GM12865 (cell line): Measurements from ENCODE around the gene WSB1.

Experiments used
- DNase-seq: peaks from one replicate; pipeline ENCODE4 v3.0.0; 2010; ENCODE audit warnings: low read depth
- H3K4me3 ChIP-seq: 2 replicates; pipeline ENCODE4 v1.5.1; 2011; ENCODE audit warnings: mild to moderate bottlenecking, low read depth, low read length, control low read depth
- TF ChIP-seq, protein P1 (sequence below): IDR thresholded peaks from 2 replicates; pipeline ENCODE4 v1.5.1; 2011; ENCODE audit warnings: low read length, control low read depth, low read depth, inconsistent platforms; ENCODE audit not compliant: insufficient read depth; ENCODE audit errors: missing control alignments

Gene WSB1

DNA sequence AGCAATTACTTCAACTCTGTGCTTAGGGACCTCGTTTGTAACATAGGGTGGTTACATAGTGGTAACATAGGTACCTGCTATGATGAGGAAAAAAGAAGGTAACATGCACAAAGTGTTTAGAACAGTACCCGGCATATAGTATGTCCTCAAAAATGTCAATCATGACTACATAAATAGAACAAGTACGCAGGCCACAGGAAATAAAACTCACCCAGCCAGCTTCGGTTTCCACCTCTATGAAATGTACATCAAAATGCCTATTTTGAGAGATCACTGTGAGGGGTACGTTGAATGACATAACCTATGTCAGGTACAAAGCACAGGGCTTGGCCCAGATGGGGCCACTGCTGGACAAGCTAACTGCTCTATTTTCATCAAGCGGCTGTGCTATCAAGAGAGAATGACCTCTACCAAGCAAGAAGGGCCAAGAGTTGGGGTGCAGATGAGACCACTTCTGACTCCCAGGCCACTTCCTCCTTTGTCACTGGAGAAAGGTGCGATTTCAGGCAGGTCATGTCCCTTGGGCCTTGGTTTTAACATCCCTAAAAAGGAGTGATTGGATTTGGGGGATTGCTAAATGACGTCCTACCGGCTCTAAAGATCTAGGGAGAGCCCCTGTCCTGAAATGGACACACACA is 45.4 kb downstream of the WSB1 start:
- H3K4me3 ChIP-seq: peak overlapping the region; percentile 37; the same call in 1 of the 2 replicates
- peak; percentile 76 for DNase-seq
- TF ChIP-seq, protein P1, sequence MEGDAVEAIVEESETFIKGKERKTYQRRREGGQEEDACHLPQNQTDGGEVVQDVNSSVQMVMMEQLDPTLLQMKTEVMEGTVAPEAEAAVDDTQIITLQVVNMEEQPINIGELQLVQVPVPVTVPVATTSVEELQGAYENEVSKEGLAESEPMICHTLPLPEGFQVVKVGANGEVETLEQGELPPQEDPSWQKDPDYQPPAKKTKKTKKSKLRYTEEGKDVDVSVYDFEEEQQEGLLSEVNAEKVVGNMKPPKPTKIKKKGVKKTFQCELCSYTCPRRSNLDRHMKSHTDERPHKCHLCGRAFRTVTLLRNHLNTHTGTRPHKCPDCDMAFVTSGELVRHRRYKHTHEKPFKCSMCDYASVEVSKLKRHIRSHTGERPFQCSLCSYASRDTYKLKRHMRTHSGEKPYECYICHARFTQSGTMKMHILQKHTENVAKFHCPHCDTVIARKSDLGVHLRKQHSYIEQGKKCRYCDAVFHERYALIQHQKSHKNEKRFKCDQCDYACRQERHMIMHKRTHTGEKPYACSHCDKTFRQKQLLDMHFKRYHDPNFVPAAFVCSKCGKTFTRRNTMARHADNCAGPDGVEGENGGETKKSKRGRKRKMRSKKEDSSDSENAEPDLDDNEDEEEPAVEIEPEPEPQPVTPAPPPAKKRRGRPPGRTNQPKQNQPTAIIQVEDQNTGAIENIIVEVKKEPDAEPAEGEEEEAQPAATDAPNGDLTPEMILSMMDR: no peak

DNA sequence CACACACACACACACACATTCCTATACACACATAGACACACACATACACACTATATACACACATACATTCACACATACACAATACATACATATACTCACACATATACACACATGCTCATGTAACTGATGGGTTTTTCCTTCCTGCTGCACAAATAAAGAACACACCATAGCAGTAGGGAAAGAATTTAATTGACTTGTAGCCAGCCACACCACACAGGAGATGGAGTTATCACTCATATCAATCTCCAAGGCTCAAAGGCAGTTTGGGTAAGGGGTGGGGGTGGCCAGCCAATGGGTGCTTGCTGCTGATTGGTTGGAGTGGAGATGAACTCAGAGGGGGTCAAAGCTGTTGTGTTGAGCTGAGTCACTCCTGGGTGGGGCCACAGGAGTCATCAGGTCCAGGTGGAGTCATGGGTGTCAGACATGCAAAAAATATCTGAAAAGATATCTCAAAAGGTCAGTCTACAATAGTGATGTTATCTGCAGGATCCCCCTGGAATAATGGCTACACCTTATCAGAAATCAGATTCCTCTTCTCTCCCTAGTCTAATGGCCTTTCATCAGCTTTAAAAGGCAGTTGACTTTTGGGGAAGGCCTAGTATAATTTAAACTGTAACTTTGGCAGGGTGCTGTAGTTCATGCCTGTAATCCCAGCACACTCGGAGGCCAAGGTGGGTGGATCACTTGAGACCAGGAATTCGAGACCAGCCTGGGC is 46.1 kb downstream of the WSB1 start:
- TF ChIP-seq, protein P1: no peak
- DNase-seq: peak; percentile 47
- no peak overlapping the region for H3K4me3 ChIP-seq

DNA sequence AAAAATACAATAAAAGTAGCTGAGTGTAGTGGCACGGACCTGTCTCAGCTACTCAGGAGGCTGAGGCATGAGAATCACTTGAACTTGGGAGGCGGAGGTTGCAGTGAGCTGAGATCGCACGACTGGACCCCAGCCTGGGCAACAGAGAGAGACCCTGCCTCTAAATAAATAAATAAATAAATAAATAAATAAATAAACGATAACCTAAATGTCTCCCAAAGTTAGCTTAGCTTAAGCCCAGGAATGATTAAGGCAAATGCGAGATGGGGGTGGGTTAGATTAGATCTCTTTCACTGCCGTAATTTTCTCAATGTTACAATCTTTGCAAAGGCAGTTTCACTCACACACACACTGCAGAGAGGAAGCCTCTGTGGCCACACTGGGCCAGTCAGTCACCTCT is 46.7 kb downstream of the WSB1 start:
- DNase-seq: no peak
- H3K4me3 ChIP-seq: no peak overlapping the region
- TF ChIP-seq, protein P1: no peak

DNA sequence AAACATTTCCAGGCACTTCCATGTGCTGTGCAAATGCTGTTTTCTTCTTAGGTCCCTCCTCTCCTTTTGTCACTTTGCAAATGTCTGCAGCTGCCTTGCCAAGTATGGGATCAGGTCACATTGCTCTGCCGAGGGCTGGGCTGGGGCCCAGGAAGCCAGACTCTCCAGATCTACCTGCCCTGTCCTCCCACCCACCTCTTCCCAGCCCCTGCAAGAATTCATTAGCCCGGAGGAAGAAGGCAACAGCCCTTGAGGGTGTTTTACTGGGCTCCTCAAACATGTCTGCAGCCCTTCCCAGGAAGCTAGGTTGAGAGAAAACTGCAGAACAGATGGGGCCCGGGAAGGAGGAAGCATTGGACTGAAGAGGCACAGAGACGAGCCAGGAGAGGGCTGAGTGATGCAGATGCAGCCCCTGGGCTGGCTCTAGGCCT is 47.1 kb downstream of the WSB1 start:
- H3K4me3 ChIP-seq: no peak overlapping the region
- TF ChIP-seq, protein P1: no peak
- no peak for DNase-seq

DNA sequence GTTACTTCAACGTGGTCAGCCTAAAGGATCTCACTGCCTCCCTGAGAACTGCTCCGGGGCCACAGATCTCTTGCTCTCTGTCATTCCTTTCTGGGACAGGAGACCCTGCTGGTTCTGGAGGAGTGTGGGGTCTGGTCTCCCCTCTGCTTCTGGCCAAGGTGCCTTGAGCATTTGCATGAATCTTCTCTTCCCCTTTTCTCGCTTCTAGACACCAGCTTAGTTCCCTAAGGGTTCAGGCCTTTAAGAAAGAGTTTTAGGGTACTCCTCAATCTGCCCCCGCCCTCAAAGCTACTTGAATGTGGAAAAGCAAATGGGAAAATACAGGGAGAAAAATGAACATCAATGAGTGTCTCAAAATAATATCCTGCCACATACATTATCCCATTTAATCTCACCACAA is 48.1 kb downstream of the WSB1 start:
- no peak overlapping the region for H3K4me3 ChIP-seq
- TF ChIP-seq, protein P1: no peak
- no peak for DNase-seq

DNA sequence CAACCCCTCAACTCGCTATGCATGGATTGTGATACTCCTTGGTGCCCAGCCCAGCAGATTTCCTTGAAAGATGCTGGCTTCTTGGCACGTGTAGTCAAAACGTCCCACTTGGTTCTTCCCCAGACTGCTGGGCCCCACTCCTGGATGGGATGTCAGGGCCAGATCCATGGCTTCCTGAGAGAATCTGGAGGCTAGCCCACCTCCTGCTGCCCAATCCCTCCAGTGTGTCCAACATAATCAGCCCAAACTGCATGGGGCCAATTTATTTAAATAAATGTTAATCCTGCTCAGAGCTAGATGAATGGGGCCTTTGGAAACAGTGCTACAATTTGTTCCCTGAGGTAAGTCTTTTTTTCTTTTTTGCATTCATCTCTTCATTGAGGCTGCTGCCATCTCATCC is 49.4 kb downstream of the WSB1 start:
- no peak overlapping the region for H3K4me3 ChIP-seq
- no peak for DNase-seq
- TF ChIP-seq, protein P1: no peak

DNA sequence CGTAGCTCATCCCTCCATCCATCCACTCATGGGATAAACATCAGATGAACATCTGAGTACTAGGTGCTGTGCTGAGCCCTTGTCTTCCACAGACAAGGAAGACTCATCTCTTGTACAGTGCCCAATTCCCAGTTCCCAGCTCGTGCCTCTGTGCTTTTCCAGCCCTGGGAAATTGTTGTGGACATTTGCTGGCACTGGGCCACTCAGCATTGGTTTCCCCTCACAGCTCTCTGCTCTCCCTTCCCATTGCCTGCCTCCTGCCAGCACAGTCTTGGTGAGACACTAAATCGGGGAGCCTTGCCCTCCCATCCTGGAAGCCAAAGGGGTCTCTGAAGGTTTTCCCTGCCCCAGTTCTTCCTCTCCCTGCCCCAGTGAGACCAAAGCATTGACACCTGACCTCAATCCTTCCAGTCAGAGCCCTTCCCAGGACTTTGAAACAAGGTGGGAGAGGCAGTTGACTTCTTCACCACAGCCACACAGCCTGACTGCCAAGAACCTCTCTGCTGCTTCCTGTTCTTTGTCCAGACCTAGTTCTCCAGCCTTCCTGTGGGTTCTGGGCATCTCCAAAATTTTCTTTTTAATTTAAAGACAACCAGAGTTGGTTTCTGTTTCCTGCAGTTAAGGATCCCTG is 50.2 kb downstream of the WSB1 start:
- DNase-seq: no peak
- no peak overlapping the region for H3K4me3 ChIP-seq
- TF ChIP-seq, protein P1: no peak
